GM19043 (cell line): Measurements from ENCODE around the gene ZNF598.

Experiments used
- ATAC-seq: cut with Tn5 transposase; IDR thresholded peaks from one replicate; pipeline ENCODE4 v1.9.1; 2021; ENCODE audit warnings: low read depth; ENCODE audit not compliant: unreplicated experiment

Gene ZNF598

DNA sequence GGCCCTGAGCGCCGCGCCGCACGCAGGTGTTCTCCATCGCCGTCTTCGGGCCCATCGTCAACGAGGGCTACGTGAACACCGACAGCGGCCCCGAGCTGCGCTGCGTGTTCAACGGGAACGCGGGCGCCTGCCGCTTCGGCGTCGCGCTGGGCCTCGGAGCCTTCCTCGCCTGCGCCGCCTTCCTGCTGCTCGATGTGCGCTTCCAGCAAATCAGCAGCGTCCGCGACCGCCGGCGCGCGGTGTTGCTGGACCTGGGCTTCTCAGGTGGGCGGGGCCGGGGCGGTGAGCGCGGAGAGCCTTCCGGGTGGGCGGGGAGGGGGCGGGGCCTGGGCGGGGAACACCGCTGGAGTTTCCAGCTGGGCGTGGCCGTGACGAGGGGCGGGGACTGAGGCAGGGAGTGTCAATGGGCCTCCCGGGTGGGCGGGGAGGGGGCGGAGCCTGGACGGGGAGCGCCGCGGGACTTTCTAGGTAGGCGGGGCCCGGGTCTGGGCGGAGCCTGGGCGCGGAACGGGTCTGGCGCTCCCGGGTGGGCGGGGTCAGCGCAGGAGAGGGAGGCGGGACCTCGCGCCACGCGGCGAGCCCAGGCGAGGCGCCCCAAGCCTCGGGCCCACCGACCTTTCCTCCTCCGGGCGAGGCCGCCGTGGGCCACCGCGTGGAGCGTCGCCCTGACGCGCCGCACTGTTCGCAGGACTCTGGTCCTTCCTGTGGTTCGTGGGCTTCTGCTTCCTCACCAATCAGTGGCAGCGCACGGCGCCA, 17.5 kb downstream of the ZNF598 start:
- ATAC-seq: peak; percentile 44

GRCh38 chr16:1991588-1991947, 18.1 kb downstream of the ZNF598 start:
- ATAC-seq: no peak

DNA sequence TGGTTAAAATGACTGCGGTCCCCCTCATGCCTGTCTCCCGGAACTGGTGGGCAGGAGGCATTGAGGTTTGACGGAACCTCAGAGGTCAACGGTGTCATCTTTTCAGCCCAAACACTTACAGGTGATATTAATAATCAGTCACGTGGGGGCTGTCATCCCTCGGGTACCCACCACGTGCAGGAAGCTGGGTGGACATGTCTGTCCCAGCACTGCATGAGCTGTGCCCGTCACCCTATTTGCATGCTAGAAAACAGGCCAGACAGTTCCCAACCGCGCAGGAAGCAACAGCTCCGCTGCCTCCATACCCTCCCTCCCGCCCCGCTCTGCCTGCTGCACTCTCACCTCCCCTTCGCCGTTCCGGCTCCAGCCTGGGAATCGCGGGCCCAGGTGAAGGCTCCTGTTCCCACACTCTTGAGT, 18.5 kb downstream of the ZNF598 start:
- ATAC-seq: no peak

DNA sequence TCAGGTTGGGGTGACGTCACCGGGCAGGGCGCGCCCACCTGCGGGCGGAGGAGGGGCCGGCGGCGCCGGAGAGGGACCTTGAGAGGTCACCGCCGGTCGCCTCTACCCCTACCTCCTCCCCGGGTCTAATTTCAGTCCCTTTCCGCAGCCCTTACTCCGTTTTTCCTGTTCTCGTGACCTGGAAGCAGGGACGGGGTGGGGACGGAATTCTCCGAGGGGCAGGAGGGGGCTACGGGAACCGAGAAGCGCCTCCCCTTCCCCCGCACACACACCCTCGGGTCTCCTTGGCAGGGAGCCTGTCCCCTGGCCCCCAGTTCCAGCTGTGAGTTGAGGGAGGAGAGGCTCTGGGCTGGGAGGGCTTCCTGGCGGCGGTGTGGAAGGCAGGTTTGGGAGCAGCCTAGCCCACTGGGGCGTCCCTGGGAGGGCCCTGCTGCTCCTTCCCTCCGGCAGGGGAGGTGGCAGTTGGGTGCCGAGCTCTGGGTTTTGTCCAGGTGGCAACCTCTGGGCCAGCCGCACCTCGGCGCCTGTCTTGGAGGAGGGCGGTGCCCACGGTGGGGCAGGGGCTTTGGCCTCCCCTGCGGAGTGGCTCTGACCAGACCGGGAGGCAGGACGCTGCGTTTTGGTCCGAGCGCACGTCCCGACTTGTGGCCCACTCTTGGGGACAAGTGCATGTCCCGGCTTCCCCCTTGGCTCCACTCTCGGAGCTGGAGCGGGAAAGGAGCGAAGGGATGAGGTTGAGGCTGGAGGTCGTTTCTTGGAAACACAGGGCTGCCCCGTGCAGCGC, 19.1 kb downstream of the ZNF598 start:
- ATAC-seq: no peak

DNA sequence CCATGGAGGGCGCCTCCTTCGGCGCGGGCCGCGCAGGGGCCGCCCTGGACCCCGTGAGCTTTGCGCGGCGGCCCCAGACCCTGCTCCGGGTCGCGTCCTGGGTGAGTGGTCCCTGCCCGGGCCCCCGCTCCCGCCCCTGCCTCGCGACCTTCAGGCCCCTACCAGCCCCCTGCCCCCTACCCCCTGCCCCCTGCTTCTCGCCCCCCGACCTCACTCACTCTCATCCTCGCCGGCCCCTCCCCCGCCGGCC, 19.6 kb downstream of the ZNF598 start:
- ATAC-seq: no peak

GRCh38 chr16:1989209-1990100, 20.2 kb downstream of the ZNF598 start, which contains the start of gene SYNGR3:
TSS of gene SYNGR3 (plus strand) at chr16:1989970. CDS start at chr16:1990103, 133 bp downstream.
- no peak for ATAC-seq

GRCh38 chr16:1987198-1987597, 22.4 kb downstream of the ZNF598 start:
- ATAC-seq: no peak

- no peak for ATAC-seq
Observed at GRCh38 chr16:1985466-1986150, 24.0 kb downstream of the ZNF598 start.

DNA sequence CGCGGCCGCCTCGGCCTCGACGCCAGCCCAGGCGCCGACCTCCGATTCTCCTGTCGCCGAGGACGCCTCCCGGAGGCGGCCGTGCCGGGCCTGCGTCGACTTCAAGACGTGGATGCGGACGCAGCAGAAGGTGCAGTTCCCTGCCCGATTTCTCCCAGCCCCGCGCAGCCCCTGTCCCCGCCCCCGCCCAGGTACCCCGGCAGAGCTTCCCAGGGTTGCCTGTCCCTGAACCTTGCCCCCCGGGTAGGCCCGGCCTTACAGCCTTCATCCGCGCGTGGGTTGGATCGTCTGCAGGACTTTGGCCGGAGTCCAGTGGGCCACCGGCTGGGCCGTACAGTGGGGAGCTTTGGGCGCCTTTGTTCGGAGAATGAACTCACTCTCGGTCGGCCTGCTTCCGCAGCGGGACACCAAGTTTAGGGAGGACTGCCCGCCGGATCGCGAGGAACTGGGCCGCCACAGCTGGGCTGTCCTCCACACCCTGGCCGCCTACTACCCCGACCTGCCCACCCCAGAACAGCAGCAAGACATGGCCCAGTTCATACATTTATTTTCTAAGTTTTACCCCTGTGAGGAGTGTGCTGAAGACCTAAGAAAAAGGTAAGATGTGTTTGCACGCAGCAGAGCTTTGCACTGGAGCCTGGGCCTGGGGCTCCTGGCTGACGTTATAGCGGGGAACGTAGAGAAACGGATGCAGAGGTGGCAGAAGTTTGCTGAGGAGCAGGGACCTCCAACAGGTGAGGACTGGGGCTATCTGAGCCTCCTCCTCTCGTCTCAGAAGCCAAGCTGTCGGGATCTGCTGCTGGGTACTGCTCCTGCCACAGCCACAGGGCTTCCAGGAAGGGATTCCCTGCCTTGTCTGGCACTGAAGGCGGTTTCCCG, 25.0 kb downstream of the ZNF598 start:
- ATAC-seq: no peak

GRCh38 chr16:1983544-1984346, 25.9 kb downstream of the ZNF598 start, which contains the start of gene GFER:
TSS of gene GFER (plus strand) at chr16:1984193. CDS start at chr16:1984219, 26 bp downstream.
- peak; percentile 67 for ATAC-seq

- no peak for ATAC-seq
Observed at GRCh38 chr16:1982991-1983543, 26.6 kb downstream of the ZNF598 start.

DNA sequence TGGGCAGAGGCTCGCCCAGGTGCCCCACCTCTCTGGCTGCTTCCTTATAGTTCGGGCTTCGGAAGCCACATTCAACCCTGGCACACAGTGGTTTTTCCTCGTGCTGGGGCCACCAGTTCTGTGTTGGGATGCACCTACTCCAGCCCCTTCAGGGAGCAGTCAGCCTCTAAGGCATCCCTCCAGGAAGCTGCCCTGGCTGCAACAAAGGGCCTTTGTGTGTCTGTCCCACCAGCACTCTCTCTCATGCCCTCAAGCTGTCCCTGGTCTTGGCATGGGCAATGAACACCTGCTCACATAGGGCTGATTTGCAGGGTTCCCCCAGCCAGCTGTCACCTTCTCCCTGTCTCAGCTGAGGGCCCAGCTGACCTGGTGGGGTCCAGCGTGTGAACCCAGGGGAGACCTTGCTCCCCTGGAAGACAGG, 27.6 kb downstream of the ZNF598 start:
- ATAC-seq: no peak

DNA sequence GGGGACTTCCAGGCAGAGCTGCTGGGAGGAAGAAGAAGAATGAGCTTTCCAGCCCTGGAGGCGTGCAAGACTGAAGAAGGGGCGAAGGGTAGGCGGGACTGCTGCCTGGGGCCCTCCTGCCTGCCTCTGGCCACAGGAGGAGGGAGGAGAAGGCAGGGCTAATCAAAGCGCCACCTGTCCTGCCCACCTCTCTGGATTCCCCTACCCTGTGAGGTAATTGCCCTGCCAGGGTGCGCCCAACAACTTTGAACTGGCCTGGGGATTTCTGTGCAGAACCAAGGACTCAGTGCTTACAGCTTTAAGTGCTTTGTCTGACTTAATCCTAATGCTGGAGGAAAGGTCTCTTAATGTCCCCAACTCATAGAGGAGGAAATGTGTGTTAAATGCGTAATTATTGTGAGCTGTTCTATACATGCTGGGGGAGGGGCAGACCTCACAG, 28.2 kb downstream of the ZNF598 start, which contains the start of gene NOXO1:
Gene NOXO1 (minus strand): TSS at position 72 of the 439 bp plus-strand sequence. CDS start 290 bp downstream, outside the sequence.
- no peak for ATAC-seq

- ATAC-seq: no peak
Observed at GRCh38 chr16:1980770-1981087, 28.9 kb downstream of the ZNF598 start.

- no peak for ATAC-seq
Observed at GRCh38 chr16:1980030-1980769, 29.4 kb downstream of the ZNF598 start.

DNA sequence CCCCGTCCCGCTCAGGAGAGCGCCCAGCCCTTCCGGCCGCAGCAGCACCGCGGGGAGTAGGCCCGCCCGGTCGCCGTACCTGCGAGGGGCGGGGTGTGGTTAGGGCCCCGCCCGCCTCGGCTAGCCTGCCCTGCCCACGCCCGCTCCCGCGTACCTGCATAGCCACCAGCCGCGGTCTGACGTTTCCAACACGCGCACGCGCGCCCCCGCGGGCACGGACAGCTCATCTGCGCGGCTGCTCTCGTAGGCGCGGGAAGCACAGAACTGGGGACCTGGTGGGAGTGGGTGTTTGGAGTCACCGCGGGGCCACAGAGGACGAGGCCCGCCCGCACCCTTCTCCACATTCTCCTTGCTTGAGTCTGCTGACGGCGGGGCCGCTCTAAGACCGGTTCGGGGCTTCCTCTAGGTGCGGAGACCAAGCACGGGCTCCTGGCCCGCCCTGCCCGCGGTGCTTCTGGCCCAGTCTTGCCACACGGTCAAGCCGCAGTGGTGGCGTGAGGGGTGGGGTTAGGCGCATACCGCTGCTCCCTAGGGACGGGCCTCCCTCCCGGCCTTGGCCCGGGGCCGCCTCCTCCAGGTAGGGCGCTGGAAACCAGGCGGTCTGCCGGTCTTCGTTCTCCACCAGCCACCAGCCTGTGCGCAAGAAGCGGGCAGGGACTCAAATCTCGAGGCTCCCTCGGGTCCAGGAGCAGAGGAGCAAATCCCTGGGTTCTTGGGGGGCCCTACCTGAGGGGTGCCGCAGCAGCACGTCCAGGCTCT, 30.2 kb downstream of the ZNF598 start:
- ATAC-seq: no peak
